Kidney glomerular epithelial cell (primary cell): ENCODE data around the gene POLR3B.
A peak's percentile ranks its signal among the peaks of the same experiment; 100 is the strongest.
"Not testable (repeated sequence)": the region's sequence is repeated elsewhere in the genome, so short reads cannot be mapped to it uniquely, and the experiment has no call there.

ENCODE experiments used
- DNase-seq: peaks from one replicate; lab custom pipeline; 2025; lab: John Stamatoyannopoulos, UW

The POLR3B gene

GRCh38 chr12:106357549-106358395, at the start of gene POLR3B:
Gene POLR3B, plus strand, starts transcription at chr12:106357748. Its CDS starts 132 bp downstream, at chr12:106357880.
- peak; percentile 89 for DNase-seq

GRCh38 chr12:106308121-106308520, 49.4 kb upstream of the POLR3B start:
- DNase-seq: no peak

GRCh38 chr12:106308611-106309010, 48.9 kb upstream of the POLR3B start:
- DNase-seq: no peak

- DNase-seq: peak; percentile 76
These were observed 47.7 kb upstream of the POLR3B start for GRCh38 chr12:106309671-106310505.

GRCh38 chr12:106310687-106311086, 46.9 kb upstream of the POLR3B start:
- DNase-seq: no peak

GRCh38 chr12:106311139-106311538, 46.4 kb upstream of the POLR3B start:
- no peak for DNase-seq

- DNase-seq: not testable (repeated sequence)
These were observed 44.1 kb upstream of the POLR3B start for GRCh38 chr12:106313413-106313812.

GRCh38 chr12:106315523-106315922, 42.0 kb upstream of the POLR3B start:
- no peak for DNase-seq

- DNase-seq: no peak
These were observed 40.0 kb upstream of the POLR3B start for GRCh38 chr12:106317406-106318082.

- no peak for DNase-seq
These were observed 36.3 kb upstream of the POLR3B start for GRCh38 chr12:106321139-106321850.

- no peak for DNase-seq
These were observed 34.0 kb upstream of the POLR3B start for GRCh38 chr12:106323537-106323936.

- no peak for DNase-seq
These were observed 30.2 kb upstream of the POLR3B start for GRCh38 chr12:106327309-106327869.

GRCh38 chr12:106328735-106329134, 28.8 kb upstream of the POLR3B start:
- DNase-seq: no peak

GRCh38 chr12:106329231-106329982, 28.1 kb upstream of the POLR3B start:
- DNase-seq: no peak

- DNase-seq: no peak
These were observed 25.9 kb upstream of the POLR3B start for GRCh38 chr12:106331599-106331998.

GRCh38 chr12:106332536-106332935, 25.0 kb upstream of the POLR3B start:
- no peak for DNase-seq

GRCh38 chr12:106333010-106333409, 24.5 kb upstream of the POLR3B start:
- no peak for DNase-seq

- DNase-seq: no peak
These were observed 23.8 kb upstream of the POLR3B start for GRCh38 chr12:106333756-106334155.

- DNase-seq: no peak
These were observed 16.3 kb upstream of the POLR3B start for GRCh38 chr12:106341086-106341877.
